Suppressor macrophage treated with lipopolysaccharide for 4 hours (primary cell): ENCODE measurements around the gene RNF146.
"Not testable (repeated sequence)": the region's sequence is repeated elsewhere in the genome, so short reads cannot be mapped to it uniquely, and the experiment has no call there.

Experiments used
- DNase-seq: peaks from one replicate; pipeline ENCODE4 v3.0.0-alpha.2; 2020

Gene RNF146, protein sequence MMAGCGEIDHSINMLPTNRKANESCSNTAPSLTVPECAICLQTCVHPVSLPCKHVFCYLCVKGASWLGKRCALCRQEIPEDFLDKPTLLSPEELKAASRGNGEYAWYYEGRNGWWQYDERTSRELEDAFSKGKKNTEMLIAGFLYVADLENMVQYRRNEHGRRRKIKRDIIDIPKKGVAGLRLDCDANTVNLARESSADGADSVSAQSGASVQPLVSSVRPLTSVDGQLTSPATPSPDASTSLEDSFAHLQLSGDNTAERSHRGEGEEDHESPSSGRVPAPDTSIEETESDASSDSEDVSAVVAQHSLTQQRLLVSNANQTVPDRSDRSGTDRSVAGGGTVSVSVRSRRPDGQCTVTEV

DNA sequence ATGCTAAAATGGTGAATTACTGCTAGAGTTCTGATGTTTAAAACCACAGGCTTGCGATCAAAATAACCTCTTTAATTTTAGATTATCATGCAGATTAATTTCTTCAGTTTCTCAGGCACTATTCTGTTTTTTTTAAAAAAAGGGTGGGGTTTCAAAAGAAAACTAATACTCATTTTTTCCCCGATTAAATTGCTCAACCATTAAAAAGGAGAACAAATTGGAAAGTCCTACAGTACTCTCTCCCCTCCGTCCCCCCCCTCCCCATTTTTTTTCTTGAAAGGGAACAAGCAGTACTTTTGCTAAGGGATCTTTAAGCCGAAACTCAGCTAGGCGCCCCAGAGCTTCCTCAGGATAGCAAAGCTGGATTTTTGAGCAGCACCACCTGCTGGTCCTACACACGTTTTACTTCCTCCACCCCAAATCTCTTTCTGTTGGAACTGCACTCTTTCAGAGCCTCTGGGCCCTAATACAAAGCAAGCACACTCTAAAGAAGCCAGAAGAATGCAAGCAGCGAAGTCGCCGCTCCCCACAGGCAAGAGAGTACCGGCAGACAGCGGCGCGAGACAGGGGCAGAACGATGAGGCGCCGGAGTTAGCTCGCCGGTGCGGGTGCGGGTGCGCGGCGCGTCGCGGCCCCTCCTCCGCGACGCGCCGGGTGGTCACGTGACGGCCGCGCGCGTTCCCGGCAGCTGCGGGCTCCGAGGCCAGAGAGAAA lies at the start of gene RNF146:
RNF146 (plus strand) TSS at position 687 of the 714 bp plus-strand sequence. CDS start 13,475 bp downstream, outside the sequence.
- DNase-seq, result peak; percentile 89

DNA sequence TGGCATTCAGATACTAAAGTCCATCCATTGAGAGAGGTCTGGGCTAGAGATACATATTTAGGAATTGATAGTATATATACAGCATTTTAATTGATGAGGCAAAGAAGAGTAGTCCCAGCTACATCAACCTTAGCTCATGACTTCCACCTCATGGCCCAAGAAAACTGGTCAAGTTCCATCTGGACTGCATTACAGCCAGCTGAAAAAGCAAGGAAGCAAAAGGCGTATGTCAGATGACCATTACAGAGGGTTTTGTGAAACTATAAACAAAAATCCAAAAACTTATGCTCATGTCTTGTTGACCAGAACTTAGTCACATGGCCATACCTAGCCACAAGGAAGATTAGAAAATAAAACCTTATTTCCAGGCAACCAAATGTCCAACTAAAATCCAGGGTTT lies 46.8 kb upstream of the RNF146 start:
- no peak for DNase-seq

DNA sequence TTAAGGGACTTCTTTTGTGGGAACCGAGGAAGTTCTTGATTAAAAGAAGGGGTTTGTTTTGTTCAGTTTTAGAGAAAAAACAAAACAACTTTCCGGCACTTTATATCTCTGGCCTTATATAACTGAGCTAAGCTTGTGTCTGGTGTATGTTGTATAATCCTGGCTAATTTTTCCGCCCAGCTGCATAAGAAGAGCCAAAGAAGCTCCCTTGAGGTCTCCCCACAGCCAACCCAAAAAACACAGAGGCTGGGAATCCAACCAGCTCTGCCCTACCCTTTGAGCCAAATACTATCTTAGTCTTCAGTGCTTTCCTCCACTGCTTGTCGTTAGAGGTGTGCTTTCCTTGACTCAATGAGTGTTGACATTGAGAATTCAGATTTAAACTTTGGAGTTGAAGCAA lies 45.5 kb upstream of the RNF146 start:
- DNase-seq, result no peak

DNA sequence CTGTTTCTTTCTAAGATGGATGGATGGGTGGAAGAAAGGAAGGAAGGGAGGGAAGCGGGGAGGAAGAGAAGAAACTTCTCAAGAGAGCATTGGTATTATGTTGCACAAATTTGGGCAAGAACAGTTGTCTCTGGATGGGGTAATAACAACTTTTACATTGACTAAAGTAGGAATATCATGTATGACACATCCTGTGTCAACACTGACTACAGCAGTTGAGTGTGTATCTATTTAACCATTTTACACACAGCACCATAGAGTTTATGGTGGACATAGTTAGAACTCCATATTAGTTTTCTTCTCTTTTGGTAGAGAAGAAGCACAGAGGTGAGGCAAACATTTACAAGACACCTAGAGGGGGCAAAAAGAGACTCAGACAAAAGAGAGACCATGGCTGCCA lies 44.2 kb upstream of the RNF146 start:
- no peak for DNase-seq

DNA sequence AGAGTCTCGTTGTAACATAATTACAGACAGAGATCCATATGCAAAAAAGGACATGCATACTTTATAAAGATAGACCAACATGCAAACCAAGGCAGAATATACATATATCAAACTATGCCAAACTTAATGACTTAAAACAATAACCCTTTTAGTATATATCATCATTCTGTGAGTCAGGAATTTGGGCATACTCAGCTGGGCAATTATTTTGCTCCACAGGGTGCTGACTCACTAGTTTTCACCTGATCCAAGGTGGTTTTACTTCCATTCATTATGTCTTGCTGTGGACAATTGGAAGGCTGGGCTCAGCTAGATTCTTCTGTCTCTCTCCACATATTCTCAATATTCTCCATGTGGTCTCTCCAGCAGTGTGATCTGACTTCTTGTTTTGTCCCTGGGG lies 41.2 kb upstream of the RNF146 start:
- no peak for DNase-seq

DNA sequence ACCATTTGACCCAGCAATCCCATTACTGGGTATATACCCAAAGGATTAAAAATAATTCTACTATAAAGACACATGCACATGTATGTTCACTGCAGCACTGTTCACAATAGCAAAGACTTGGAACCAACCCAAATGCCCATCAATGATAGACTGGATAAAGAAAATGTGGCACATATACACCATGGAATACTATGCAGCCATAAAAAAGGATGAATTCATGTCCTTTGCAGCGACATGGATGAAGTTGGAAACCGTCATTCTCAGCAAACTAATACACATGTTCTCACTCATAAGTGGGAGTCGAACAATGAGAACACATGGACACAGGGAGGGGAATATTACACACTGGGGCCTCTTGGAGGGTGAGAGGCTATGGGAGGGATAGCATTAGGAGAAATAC lies 32.8 kb upstream of the RNF146 start:
- not testable (repeated sequence) for DNase-seq

DNA sequence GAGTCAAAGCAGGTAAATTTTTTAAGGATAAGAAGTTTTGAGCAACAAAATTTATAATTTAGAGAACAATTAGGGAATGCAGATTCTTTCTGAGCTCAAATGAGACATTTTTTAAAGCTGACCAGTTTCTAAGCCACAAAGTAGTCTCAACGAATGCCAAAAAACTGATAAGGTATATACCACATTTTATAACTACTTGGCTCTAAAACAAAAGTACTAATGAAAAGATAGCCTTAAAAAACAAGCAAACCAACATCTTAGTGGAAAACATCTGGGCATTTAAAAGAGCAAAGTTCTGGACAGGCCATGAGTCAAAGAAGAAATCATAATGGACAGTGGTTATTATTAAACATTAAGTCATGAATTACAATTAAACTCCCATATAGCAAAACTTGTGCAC lies 23.2 kb upstream of the RNF146 start:
- no peak for DNase-seq

DNA sequence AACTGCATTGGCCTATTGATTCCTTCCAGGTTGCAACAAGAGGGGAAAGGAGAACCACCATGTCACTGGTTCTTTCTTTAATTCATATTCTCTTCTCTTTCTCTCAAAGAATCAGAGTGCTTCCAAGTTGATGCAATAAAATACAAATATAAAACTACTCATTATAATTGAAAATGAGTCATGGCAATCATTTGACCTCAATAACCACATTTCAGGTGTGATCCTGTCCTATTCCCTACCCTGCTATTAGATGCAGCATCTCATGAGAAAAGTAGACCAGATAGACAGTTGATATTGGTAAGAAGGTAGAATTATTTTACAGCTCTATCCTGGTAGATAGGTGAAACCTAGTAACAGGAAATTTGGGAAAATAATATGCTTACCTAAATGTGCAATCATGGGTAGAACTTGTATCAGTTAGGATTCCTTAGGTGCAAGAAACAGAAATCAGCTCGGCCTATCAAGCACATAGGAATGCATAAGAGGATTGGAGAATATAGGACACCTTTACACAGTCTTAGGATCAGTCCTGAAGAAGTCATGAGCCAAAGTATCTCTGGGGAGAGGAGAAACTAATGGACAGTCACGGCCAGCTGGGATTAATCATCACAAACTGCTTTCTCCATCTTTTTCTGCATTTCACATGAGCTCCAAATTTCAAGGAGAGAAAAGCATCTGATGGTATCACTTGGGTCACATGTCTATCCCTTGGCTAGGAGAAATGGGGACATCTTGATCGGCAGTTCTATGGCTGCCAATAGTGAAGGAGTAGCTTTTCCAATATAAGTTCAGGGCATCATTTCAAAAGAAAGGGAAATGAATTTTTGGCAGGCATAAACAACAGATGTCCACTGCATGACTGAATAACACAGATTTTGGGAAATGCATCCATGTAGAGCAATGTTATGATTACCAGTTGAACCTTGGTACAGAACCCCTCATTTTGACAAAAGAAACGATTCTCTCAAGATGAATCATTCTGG lies 19.3 kb upstream of the RNF146 start:
- DNase-seq, result no peak

DNA sequence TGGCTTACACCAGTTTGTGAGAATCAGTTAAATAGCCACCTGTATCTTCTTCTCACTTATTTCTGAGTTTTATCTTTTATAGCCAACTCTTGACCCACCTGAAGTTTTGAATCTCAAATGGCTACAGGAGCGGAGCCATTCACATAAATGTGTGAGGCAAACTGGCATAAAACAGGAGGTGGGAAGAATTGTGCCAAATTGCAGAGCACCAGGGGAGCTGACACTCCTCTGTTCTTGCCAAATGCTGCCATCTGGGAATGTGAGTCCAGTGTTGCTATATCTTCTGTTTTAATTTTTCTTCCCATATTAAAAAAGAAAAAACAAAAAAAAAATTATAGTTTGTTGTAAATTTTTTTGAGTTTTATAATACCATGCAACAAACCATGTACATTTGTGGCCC lies 17.0 kb upstream of the RNF146 start:
- DNase-seq, result no peak

DNA sequence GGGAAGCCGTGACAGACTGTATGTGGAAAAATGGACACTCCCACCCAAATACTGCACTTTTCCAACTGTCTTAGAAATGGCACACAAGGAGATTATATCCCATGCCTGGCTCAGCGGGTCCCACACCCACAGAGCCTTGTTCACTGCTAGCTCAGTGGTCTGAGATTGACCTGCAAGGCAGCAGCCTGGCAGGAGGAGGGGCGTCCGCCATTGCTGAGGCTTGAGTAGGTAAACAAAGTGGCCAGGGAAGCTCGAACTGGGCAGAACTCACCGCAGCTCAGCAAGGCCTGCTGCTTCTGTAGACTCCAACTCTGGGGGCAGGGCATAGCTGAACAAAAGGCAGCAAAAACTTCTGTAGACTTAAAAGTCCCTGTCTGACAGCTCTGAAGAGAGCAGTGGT lies 11.4 kb upstream of the RNF146 start:
- DNase-seq, result no peak

DNA sequence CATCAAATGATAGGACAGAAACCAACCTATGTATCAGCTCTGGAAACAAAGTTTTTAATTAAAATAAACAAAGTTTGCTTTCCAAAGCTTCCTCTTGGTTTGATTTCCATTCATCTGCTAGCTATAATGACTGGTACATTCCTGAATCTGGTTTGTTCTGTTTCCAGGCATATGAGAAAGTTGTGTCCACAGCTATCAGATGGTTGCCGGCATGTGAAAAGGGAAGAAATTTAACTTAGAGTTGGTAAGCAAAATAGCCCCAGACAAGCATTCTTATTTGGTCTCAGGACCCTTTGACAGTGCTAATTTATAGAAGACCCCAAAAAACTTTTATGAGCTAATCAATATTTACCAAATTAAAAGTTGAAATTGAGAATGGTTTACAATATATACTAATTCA lies 3.8 kb upstream of the RNF146 start:
- no peak for DNase-seq

DNA sequence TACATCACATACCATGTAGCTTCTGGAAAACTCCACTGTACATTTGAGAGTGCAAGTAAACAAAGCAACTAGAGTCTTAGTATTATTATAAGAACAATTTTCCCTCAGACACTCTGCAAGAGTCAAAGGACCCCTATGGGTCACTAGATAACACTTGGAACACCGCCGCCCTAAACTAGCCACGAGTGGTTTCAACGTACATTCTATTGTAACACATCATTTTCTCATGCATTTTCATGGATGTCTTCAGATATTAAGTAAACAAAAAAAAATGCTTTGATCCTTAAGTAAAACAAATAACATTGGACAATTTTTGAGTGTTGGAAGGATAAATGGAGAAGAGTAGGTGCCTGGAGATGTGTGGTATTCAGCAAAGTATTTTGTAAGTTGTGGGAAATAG lies 3.2 kb upstream of the RNF146 start:
- no peak for DNase-seq

DNA sequence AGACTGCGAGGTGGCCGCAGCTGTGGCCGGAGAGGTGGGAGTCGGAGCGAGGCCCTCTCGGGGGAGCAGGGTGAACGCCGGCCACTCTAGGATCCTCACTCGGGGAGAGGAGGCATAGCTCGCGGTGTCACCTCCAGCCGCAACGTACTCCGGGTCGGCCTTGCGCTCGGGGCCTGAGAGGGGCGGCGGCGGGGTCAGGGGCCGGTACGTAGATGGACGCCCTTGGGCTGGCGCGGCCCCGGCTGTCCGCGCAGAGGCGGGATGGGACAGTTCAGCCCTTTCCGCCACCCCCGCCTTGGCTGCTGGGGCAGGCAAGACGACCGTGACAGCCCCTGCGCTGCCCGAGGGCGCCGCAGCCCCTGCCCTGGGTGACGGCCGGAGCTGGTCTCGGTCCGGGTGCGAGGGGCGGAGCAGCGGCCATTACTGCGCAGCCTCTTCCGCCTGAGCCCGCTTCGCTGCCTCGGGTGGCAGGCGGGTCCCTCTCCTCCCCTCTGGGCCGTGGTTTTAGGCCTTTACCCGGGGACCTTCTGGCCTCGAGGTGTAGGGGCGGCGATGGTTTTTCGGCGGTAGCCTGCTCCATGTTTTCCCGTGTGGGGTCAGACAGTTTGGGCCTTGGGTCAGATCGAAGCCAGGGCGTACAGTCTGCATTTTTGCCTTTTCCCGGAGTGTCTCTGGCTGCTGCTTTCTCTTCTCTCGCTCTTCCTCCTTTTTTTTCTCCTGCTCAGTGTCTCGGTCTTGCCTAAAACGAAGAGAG lies 405 bp downstream of the RNF146 start:
- peak; percentile 65 for DNase-seq

DNA sequence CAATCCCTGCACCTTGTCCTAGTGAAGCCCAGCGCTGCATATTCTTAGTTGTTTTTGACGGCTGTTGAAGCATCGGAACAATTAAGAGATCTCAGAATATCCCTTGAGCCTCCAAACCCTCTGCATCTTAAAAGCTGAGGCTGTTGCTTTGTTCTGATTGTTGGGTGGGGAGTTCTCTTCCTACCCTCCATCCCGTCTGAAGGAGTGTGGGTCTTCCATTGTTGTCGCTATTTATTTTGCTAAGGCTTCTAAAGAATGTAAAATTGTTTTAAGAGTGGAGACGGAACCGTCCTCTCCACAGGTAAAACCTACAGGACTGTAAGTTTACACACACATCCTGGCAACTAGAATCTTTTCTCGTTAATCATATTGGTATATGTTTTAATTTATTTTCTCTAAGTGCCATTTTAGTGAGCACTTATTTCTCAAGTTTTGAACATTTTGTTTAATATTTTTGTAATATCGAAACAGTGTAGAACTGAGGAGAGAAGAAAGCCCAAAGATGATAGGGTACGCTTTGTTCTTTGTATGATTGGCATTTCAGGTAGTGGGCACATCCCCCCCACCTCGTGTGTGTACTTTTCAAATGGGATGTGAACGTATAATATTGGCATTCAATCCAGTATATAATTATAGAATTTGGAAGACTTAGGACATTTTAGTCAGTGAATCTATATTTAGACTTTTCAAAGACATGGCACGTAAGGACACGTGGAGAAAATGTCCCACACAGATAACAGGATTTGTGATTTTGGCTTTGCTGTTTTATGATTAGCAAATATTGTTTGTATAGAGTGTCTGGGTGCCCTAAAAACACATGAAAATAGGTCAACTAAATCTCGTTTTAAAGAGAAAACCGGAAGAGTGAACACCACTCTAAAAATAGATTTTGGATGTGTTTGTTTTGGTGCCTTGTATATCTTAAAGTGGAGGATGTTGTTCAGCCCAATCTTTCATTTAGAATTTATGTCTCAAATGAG lies 1.3 kb downstream of the RNF146 start:
- peak; percentile 4 for DNase-seq

DNA sequence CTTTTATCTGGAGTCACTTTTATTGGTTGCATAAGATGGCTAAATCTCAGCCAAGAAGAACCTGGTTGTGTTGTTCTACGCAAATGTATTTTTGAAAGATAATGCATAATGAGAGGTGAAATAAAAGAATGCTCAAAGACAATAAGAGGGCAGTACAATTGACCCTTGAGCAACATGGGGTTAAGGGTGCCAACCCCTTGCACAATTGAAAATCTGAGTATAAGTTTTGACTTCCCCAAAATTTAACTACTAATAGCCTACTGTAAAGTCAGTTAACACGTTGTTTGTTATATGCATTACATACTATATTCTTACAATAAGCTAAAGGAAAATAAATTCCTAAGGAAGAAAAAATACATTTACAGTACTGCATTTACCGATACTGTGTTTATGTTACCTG lies 5.9 kb downstream of the RNF146 start:
- DNase-seq, result no peak

DNA sequence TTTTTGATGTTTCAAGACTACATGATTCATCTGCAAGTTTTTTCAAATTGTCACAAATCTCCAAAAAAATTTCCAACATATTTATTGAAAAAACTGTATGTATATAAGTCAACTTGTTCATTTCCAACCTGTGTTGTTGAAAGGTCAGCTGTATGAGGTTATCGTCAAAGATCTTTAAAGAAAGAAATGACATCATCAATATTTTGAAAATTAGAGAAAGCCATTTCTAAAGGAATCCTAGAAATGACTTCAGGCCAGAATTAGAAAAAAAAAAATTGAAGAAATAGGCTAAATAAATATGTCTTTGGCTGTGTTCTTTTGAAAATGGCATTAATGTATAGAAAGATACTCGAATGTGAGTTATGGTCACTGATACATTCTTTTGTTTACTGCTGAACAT lies 6.8 kb downstream of the RNF146 start:
- DNase-seq, result no peak

DNA sequence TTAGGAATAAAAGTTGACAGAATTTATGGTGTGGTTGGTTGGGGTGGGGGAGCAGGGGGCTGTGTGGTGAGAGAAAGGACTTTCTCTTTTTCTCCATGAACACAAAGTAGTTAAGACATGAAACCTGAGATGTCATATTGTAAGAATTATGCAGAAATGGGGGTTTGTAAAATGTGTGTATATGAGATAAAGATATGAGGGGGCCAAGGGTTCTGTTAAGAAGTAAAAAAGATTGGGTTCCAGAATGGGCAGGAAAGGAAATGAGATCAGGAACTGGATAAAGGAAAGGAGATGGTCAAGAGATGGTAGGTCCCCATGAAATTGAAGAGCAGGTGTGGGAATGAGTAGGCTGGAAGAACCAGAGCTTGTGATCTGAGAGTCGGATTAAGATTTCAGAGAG lies 9.7 kb downstream of the RNF146 start:
- DNase-seq, result no peak

DNA sequence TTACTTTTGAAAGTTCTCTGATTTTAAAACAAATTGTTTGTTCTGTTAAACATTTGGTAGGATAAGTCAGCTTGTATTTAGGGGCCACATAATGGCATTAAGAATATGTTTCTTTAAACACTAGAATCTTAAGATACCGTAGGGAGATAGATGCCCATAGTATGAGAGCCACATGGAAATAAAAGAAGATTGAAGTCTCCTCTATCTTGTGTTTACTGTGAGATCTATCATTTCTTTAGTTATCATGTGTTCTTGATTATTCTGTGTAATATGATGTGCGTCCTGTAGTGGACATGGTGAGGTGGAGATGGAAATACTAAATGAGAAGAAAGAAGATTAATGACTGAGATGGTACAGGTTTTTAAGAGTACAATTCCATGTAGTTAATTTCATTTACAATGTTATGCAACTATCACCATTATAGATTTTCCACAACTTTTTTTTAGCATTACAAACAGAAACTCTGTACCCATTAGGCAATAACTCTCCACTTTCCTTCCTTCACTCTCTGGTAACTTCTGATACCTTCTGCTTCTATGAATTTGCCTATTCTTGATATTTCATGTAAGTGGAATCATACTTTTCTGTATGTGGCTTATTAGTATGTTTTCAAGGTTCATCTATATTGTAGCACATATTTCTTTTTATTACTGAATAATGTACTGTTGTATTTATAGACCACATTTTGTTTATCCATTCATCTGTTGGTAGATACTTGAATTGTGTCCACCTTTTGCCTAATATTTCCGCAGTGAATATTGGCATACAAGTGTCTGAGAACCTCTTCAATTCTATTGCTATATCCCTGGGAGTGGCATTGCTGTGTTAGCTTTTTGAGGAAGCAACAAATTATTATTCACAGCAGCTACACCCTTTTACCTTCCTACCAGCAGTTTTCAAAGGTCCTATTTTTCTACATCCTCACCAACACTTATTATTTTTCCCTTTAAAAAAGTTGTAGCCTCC lies 11.5 kb downstream of the RNF146 start:
- DNase-seq, result no peak

DNA sequence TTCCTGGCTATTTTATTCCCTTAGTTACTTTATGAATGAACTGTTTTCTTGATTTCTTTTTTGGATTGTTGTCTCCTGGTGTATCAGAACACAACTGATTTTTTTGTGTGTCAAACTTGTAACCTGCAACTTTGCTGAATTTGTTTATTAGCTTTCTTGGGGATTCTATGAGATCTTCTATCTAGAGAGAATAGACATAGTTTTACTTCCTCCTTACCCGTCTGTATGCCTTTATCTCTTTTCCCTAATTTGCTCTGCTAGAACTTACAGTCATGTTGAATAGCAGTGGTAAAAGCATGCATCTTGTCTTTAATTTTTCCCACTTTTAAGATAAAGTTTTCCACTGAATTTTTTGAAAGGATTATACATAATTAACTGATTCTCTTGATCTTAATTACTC lies 13.2 kb downstream of the RNF146 start:
- DNase-seq, result no peak

DNA sequence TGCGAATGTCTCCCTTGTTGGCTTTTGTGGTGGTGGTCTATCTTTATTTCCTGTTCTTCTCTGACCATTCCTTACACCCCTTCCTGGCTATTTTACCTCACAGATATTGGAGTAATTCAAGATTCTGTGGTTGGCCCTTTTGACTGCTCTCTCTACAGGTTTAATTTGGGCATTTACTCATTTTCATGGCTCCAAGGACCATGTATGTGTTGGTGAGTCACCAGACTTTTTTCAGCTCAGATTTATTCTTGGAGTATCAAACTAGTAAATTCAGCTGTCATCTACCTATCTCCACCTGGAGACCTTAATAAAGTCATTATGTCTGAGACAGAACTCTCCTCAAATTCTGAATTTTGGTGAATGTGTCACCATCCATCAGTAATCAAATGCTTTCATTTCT lies 15.5 kb downstream of the RNF146 start:
- DNase-seq, result no peak
